Panc1 (cell line): Measurements from ENCODE around the gene HS6ST3. TPM values are rescaled to one million over a fixed set of nuclear protein-coding genes. Genes with fewer than 3 reads are reported as not detected.

Experiments
- ATAC-seq: fragments of 200-7000 bp; cut with Tn5 transposase; 2 replicates; pipeline ENCODE4 v1.9.1; 2020; ENCODE audit warnings: mild to moderate bottlenecking, moderate library complexity
- BruUV-seq: library from RNA; stranded (reverse); fragments of 400-500 nt; replicated peaks from 2 replicates; lab custom pipeline; 2021; lab: Mats Ljungman, UMichigan
- CTCF ChIA-PET: fragments of 300-600 bp; sonication (Branson Sonifier 250); formaldehyde crosslinking; loops from one replicate; lab custom pipeline; 2022; ENCODE audit warnings: antibody characterized with exemption; lab: Charles Lee
- POLR2A ChIA-PET: fragments of 300-600 bp; sonication (Branson Sonifier 250); formaldehyde crosslinking; loops from one replicate; lab custom pipeline; 2022; ENCODE audit warnings: antibody characterized with exemption; lab: Charles Lee
- DNase-seq: peaks from one replicate; pipeline ENCODE4 v3.0.0-alpha.2; 2010; ENCODE audit warnings: low read depth, low spot score
- H3K27ac ChIP-seq: 2 replicates; pipeline ENCODE4 v1.5.1; 2011; ENCODE audit warnings: mild to moderate bottlenecking, low read length, inconsistent platforms
- H3K27me3 ChIP-seq: fragments of 200-500 bp; sonication (Bioruptor generic); 2 replicates; pipeline ENCODE4 v1.6.0; 2014; ENCODE audit warnings: low read length, inconsistent platforms; ENCODE audit not compliant: control insufficient read depth, insufficient read depth
- H3K36me3 ChIP-seq: fragments of 200-500 bp; sonication (Bioruptor generic); 2 replicates; pipeline ENCODE4 v1.5.1; 2014; ENCODE audit warnings: inconsistent platforms, mild to moderate bottlenecking, low read length, moderate library complexity; ENCODE audit not compliant: control insufficient read depth, insufficient read depth
- H3K4me1 ChIP-seq: 2 replicates; pipeline ENCODE4 v1.5.1; 2011; ENCODE audit warnings: inconsistent platforms, mild to moderate bottlenecking, low read length, moderate library complexity; ENCODE audit not compliant: control insufficient read depth, insufficient read depth
- H3K4me3 ChIP-seq, 2 experiments: 2 replicates each; pipeline ENCODE4 v1.5.1; 2011 to 2012; ENCODE audit warnings: low read depth in 2 of 2, low read length in 2 of 2, mild to moderate bottlenecking in 2 of 2, inconsistent platforms in 1 of 2, moderate library complexity in 1 of 2
- H3K9me3 ChIP-seq: fragments of 200-500 bp; sonication (Bioruptor generic); 2 replicates; pipeline ENCODE4 v1.5.1; 2014; ENCODE audit warnings: low read depth, mild to moderate bottlenecking, inconsistent platforms, low read length, moderate library complexity; ENCODE audit not compliant: control insufficient read depth, insufficient read depth
- POLR2AphosphoS5 ChIP-seq: IDR thresholded peaks from 2 replicates; pipeline ENCODE4 v1.6.1; 2012; ENCODE audit warnings: mild to moderate bottlenecking, low read depth, low read length, moderate library complexity
- SIN3A ChIP-seq: IDR thresholded peaks from 2 replicates; pipeline ENCODE4 v1.6.1; 2012; ENCODE audit warnings: low read depth, mild to moderate bottlenecking, low read length, moderate library complexity, borderline replicate concordance; ENCODE audit not compliant: insufficient read depth
- TCF7L2 ChIP-seq: IDR thresholded peaks from 2 replicates; pipeline ENCODE4 v1.6.1; 2011; ENCODE audit warnings: mild to moderate bottlenecking, low read depth, low read length, inconsistent platforms
- in situ Hi-C: cut with HindIII; loops from 2 replicates; pipeline ENCODE4 v1.10.0; 2016; ENCODE audit warnings: low sequenced_read_pairs, low pct_unique_long_range_greater_than_20kb
- intact Hi-C: fragments of 100-400 bp; cut with micrococcal nuclease; formaldehyde crosslinking; loops from one replicate; pipeline ENCODE4 v1.10.0; 2022; ENCODE audit not compliant: unreplicated experiment
- total RNA-seq: library from RNA; stranded (reverse); gene quantifications from one replicate; pipeline ENCODE4 v1.2.1, GENCODE V29; 2021; ENCODE audit not compliant: unreplicated experiment
- TF ChIP-seq, protein P1 (sequence below): fragments of 450-650 bp; IDR thresholded peaks from 2 replicates; pipeline ENCODE4 v1.5.1; 2017; ENCODE audit warnings: mild to moderate bottlenecking
- TF ChIP-seq, protein P2 (sequence below), 2 experiments: IDR thresholded peaks; 2 replicates each; pipeline ENCODE4 v1.6.1; 2011 to 2012; ENCODE audit warnings: low read depth in 2 of 2, control low read depth in 1 of 2, low read length in 1 of 2, mild to moderate bottlenecking in 1 of 2, moderate library complexity in 1 of 2; ENCODE audit not compliant: insufficient read depth in 1 of 2

HS6ST3 gene
- total RNA-seq, 1 experiment from 2014 or later = 0.13 TPM

- H3K4me1 ChIP-seq = no peaks in the 10 kb centered on the region
- in situ Hi-C loops (no loop called here), intact Hi-C loops (no loop called here)
- no peak overlapping the region for H3K27ac ChIP-seq
- TF ChIP-seq TCF7L2 = no peak
- no peak for TF ChIP-seq POLR2AphosphoS5
- TF ChIP-seq, protein P1, sequence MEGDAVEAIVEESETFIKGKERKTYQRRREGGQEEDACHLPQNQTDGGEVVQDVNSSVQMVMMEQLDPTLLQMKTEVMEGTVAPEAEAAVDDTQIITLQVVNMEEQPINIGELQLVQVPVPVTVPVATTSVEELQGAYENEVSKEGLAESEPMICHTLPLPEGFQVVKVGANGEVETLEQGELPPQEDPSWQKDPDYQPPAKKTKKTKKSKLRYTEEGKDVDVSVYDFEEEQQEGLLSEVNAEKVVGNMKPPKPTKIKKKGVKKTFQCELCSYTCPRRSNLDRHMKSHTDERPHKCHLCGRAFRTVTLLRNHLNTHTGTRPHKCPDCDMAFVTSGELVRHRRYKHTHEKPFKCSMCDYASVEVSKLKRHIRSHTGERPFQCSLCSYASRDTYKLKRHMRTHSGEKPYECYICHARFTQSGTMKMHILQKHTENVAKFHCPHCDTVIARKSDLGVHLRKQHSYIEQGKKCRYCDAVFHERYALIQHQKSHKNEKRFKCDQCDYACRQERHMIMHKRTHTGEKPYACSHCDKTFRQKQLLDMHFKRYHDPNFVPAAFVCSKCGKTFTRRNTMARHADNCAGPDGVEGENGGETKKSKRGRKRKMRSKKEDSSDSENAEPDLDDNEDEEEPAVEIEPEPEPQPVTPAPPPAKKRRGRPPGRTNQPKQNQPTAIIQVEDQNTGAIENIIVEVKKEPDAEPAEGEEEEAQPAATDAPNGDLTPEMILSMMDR = no peak
- TF ChIP-seq, protein P2, sequence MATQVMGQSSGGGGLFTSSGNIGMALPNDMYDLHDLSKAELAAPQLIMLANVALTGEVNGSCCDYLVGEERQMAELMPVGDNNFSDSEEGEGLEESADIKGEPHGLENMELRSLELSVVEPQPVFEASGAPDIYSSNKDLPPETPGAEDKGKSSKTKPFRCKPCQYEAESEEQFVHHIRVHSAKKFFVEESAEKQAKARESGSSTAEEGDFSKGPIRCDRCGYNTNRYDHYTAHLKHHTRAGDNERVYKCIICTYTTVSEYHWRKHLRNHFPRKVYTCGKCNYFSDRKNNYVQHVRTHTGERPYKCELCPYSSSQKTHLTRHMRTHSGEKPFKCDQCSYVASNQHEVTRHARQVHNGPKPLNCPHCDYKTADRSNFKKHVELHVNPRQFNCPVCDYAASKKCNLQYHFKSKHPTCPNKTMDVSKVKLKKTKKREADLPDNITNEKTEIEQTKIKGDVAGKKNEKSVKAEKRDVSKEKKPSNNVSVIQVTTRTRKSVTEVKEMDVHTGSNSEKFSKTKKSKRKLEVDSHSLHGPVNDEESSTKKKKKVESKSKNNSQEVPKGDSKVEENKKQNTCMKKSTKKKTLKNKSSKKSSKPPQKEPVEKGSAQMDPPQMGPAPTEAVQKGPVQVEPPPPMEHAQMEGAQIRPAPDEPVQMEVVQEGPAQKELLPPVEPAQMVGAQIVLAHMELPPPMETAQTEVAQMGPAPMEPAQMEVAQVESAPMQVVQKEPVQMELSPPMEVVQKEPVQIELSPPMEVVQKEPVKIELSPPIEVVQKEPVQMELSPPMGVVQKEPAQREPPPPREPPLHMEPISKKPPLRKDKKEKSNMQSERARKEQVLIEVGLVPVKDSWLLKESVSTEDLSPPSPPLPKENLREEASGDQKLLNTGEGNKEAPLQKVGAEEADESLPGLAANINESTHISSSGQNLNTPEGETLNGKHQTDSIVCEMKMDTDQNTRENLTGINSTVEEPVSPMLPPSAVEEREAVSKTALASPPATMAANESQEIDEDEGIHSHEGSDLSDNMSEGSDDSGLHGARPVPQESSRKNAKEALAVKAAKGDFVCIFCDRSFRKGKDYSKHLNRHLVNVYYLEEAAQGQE (IDR thresholded peaks at IDR 0.05; ENCODE audit: insufficient read depth in 1 of 2, low read depth in 2 of 2, low read length in 1 of 2) = no peak
- TF ChIP-seq SIN3A = no peak
- H3K4me3 ChIP-seq = no peak overlapping the region
- ChIA-PET CTCF (no interaction called here), POLR2A (no interaction called here)
- BruUV-seq = no TSS peak
- H3K27me3 ChIP-seq = no peaks in the 10 kb centered on the region
- no peaks in the 10 kb centered on the region for H3K36me3 ChIP-seq
- no peaks in the 10 kb centered on the region for H3K9me3 ChIP-seq
- DNase-seq = no peak
- no peak for ATAC-seq
Measured at GRCh38 chr13:96403241-96403640, 313.3 kb downstream of the HS6ST3 start.

- H3K27me3 ChIP-seq = no peaks in the 10 kb centered on the region
- TF ChIP-seq TCF7L2 (no peak), POLR2AphosphoS5 (no peak), SIN3A (no peak)
- TF ChIP-seq, protein P2 (IDR thresholded peaks at IDR 0.05; ENCODE audit: insufficient read depth in 1 of 2, low read depth in 2 of 2, low read length in 1 of 2) = no peak
- TF ChIP-seq, protein P1 = no peak
- no TSS peak for BruUV-seq
- DNase-seq (no peak), ATAC-seq (no peak)
- H3K4me1 ChIP-seq = no peaks in the 10 kb centered on the region
- no peaks in the 10 kb centered on the region for H3K36me3 ChIP-seq
- H3K9me3 ChIP-seq = no peaks in the 10 kb centered on the region
- H3K4me3 ChIP-seq = no peak overlapping the region
- POLR2A ChIA-PET = no interaction called here
- in situ Hi-C loops = no loop called here
- CTCF ChIA-PET = no interaction called here
- intact Hi-C loops = no loop called here
- H3K27ac ChIP-seq = no peak overlapping the region
Measured at GRCh38 chr13:96403651-96404050, 313.7 kb downstream of the HS6ST3 start.
